NK-92 (cell line): ENCODE data around the gene TBC1D16.
"Not testable (repeated sequence)": the region's sequence is repeated elsewhere in the genome, so short reads cannot be mapped to it uniquely, and the experiment has no call there.

Experiments
- DNase-seq: peaks from one replicate; lab custom pipeline; 2025; ENCODE audit not compliant: unreplicated experiment; lab: John Stamatoyannopoulos, UW

Gene TBC1D16

DNA sequence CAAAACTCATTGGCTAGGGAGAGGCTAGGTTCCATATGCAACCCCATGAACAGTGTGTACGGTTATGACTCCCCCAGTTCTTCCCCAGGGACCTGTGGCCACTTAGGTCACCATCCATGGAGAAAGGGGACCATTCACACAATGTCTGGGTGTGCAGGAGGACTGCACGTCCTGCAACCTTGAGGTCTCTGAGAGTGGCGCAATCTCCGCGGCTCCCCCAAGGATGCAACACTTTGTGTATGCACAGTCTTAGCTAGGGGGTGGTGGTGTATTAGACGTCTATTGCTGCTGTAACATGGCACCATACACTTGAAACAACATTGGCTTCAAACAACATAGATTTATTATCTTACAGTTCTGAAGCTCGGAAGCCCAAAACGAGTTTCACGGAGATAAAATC lies 130.8 kb downstream of the TBC1D16 start:
- no peak for DNase-seq

- no peak for DNase-seq
These were observed 133.4 kb downstream of the TBC1D16 start for GRCh38 chr17:79902146-79902791.

DNA sequence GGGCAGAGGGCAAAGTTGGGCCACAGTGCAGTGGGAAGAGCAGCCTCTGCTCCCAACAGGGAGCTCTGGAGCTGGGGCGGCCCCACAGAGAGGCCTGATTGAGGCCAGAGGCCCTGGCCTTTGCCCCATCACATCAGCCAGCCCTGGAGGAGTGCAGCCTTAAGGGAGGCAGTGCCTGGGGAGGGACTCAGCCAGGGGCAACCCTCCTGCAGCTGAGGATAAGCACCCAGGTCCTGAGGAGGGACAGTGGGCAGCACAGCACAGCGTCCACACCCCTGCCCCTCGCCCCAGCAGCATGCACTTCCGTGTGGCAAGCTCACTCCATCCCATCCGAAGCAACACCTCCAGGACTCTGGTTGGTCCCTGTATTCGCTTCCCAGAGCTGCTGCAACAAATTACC lies 134.5 kb downstream of the TBC1D16 start:
- no peak for DNase-seq

DNA sequence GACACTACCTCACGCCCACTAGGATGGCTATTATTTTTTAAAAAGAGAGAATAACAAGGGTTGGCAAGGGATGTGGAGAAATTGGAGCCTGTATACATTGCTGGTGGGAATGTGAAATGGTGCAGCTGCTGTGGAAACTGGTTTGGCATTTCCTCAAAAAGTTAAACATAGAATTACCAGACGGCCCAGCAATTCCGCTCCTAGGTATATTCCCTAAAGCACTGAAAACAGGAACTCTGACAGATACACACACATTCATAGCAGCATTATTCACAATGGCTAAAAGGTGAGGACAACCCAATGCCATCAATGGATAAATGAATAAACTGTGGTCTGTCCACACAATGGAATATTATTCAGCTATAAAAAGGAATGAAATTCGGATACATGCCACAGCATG lies 136.1 kb downstream of the TBC1D16 start:
- no peak for DNase-seq

DNA sequence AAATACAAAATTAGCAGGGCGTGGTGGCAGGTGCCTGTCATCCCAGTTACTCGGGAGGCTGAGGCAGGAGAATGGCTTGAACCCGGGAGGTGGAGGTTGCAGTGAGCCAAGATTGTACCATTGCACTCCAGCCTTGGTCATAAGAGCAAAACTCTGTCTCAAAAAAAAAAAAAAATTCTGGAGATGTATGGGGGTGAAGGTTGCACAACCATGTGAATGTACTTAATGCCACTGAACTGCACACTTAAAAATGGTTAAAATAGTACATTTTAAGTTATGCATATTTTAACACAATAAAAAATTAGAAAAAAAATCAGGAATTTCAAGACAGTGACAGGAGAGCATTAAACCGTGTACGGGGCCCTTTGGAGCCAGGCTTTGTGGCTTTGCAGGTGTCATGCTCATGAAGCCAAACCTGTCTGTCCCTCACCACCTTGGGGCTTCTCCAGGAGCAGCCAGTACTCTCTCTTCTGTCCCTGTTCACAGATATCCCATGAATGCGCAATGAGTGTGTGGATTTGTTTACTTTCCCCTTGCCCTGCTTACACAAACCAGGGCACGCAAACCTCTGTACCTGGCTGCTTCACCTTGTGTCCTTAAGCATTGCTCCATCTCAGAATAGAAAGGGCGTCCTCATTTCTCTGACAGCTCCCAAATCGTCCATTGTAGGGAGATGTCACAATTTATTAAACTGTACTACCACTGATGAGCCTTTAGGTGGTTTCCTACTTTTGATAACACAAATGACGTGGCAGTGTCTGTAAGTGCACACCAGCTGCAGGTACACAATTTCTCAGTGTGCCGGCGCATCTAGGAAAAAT lies 138.2 kb downstream of the TBC1D16 start:
- no peak for DNase-seq

DNA sequence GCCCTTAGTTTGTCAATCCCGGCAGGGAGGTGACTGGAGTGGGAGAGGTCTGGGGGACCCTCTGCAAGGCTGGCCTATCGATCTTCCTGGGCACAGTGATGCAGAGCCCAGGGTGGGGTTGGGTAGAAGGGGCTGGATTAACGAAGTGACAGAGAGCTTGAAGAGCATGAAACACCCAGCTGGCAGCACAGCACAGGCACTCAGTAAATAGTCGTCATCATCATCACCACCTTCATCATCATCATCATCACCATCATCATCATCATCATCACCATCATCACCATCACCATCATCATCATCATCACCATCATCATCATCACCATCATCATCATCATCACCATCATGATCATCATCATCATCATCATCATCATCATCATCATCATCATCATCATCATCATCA lies 142.2 kb downstream of the TBC1D16 start:
- DNase-seq = not testable (repeated sequence)

GRCh38 chr17:79892457-79893241 lies 143.0 kb downstream of the TBC1D16 start:
- DNase-seq = no peak

DNA sequence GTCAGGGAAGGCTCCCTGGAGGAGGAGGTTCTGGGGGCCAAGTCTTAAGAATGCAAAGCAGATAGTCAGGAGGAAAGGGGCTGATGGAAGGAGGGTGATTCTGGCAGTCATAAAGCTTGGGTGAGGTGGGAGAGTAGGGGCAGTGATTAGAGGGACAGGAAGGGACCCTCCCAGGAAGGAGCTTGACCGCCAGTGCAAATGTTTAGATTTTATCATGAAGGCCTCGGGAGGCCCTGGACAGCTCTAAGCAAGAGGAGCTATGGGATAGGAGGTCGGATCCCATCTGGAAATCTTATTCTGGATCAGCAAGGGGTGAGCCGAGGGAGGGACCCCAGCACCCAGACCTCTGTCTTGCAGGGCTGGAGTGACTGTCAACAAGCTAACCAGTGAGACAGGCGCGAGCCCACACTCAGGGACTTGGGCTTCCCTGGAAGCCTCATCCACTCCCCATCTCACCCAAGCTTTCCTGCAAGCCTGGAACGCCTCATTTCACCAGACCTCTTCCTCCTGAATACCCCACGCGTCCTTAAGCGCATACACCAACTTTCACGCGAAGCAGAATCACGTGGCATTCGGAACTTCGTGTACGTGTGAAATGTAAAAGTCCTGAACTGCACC lies 144.4 kb downstream of the TBC1D16 start:
- no peak for DNase-seq

- no peak for DNase-seq
These were observed 145.0 kb downstream of the TBC1D16 start for GRCh38 chr17:79890706-79891105.

GRCh38 chr17:79888811-79889634 lies 146.6 kb downstream of the TBC1D16 start:
- DNase-seq = no peak

GRCh38 chr17:79888009-79888540 lies 147.6 kb downstream of the TBC1D16 start:
- no peak for DNase-seq

DNA sequence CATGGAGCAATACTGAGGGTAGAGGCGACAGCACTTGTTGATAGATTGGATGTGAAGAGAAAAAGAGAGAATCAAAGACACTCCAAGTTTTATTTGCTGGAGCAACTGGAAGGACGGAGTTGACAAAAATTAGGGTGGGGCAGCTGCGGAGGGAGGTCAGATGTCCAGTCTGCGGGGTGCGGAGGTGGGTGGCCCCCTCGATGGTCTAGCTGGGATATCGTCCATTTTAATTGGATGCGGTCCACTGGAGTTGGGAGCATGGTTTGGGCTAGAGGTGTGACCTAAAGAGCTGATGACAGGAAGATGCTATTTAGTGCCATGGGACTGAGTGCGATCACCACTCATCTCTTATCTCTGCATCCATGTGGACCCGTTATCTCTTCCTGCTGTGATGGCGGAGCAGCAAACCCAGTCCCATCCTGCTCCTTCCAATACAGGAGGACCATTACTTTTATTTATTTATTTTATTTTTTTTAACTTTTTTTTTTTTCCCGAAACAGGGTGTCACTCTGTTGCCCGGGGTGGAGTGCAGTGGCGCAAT lies 148.2 kb downstream of the TBC1D16 start:
- no peak for DNase-seq

- DNase-seq = no peak
These were observed 152.5 kb downstream of the TBC1D16 start for GRCh38 chr17:79883202-79883601.
